DND-41 (cell line): Measurements from ENCODE around the gene WIPI1.

Source experiments
- ATAC-seq: fragments of 200-7000 bp; cut with Tn5 transposase; 3 replicates; pipeline ENCODE4 v1.9.1; 2021; ENCODE audit warnings: low read depth; ENCODE audit not compliant: insufficient read depth
- DNase-seq: peaks from one replicate; pipeline ENCODE4 v3.0.0-alpha.2; 2020
- H2AFZ ChIP-seq: 2 replicates; pipeline ENCODE4 v1.6.0; 2012; ENCODE audit warnings: low read depth, low read length
- H3K27ac ChIP-seq: 2 replicates; pipeline ENCODE4 v1.5.1; 2012; ENCODE audit warnings: low read length, inconsistent platforms
- H3K27me3 ChIP-seq: fragments of 200-600 bp; sonication (generic); 2 replicates; pipeline ENCODE4 v1.6.0; 2012; ENCODE audit warnings: low read length, mild to moderate bottlenecking, inconsistent platforms; ENCODE audit not compliant: insufficient read depth, poor library complexity
- H3K36me3 ChIP-seq: 2 replicates; pipeline ENCODE4 v1.5.1; 2012; ENCODE audit warnings: low read length, inconsistent platforms; ENCODE audit not compliant: insufficient read depth
- H3K4me1 ChIP-seq: 2 replicates; pipeline ENCODE4 v1.5.1; 2012; ENCODE audit warnings: mild to moderate bottlenecking, low read length; ENCODE audit not compliant: insufficient read depth
- H3K4me2 ChIP-seq: 2 replicates; pipeline ENCODE4 v1.6.0; 2012; ENCODE audit warnings: mild to moderate bottlenecking, moderate library complexity, low read length, inconsistent platforms; ENCODE audit not compliant: insufficient read depth
- H3K4me3 ChIP-seq, 2 experiments: fragments of 200-600 bp in 1 of 2; shearing (Covaris generic) in 1 of 2; 2 replicates each; pipeline ENCODE4 v1.5.1; 2012 to 2016; ENCODE audit warnings: inconsistent platforms in 2 of 2, low read length in 2 of 2, mild to moderate bottlenecking in 2 of 2, low read depth in 1 of 2, moderate library complexity in 1 of 2
- H3K79me2 ChIP-seq: 2 replicates; pipeline ENCODE4 v1.6.0; 2012; ENCODE audit warnings: low read length, inconsistent platforms; ENCODE audit not compliant: insufficient read depth
- H3K9ac ChIP-seq: 2 replicates; pipeline ENCODE4 v1.6.0; 2012; ENCODE audit warnings: low read depth, mild to moderate bottlenecking, inconsistent platforms, low read length, moderate library complexity
- H3K9me3 ChIP-seq: 2 replicates; pipeline ENCODE4 v1.5.1; 2012; ENCODE audit warnings: low read length, moderate library complexity, mild to moderate bottlenecking, inconsistent platforms; ENCODE audit not compliant: insufficient read depth, severe bottlenecking
- H4K20me1 ChIP-seq: 2 replicates; pipeline ENCODE4 v1.6.0; 2012; ENCODE audit warnings: low read length; ENCODE audit not compliant: insufficient read depth
- CTCF ChIP-seq: IDR thresholded peaks from 2 replicates; pipeline ENCODE4 v1.5.1; 2012; ENCODE audit warnings: borderline replicate concordance, low read length, moderate library complexity, mild to moderate bottlenecking; ENCODE audit not compliant: poor library complexity, severe bottlenecking; ENCODE audit errors: extremely low read depth
- EZH2 ChIP-seq: IDR thresholded peaks from 3 replicates; pipeline ENCODE4 v1.6.1; 2012; ENCODE audit warnings: borderline replicate concordance, low read depth, mild to moderate bottlenecking, moderate library complexity, low read length, inconsistent platforms; ENCODE audit not compliant: severe bottlenecking

WIPI1 gene

DNA sequence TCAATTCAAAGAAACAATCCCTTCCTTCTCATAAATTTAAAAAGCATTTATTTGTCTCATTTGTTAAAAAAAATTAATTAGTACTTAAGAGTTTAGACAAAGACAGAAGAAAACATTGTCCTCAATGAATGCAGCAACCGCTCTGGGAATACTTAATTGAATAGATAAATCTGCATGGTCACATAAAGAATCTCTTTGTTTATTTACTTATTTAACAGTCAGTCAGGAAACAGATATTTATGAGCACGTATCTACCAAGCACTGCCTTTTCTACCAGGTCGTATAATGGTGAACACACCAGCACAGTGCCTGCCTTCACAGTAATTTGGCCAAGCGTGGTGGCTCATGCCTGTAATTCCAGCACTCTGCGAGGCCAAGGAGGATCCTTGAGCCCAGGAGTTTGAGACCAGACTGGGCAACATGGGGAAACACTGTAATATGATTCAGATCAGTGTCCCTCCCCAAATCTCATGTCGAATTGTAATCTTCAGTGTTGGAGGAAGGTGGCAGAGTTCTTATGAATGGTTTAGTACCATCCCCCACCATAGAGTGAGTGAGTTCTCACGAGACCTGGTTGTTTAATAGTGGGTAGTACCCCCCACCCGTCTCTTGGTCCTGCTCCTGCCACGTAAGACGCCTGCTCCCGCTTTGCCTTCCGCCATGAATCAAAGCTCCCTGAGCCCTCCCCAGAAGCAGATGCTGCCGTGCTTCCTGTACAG is 8.1 kb downstream of the WIPI1 start:
- TF ChIP-seq EZH2 (no peak), CTCF (no peak)
- Histone ChIP-seq H3K9ac (no peak overlapping the region), H3K27me3 (no peaks in the 10 kb centered on the region), H3K4me2 (no peak overlapping the region), H3K36me3 (peaks cover 5% of the 10 kb centered on the region; the same call in 1 of the 2 replicates), H3K27ac (no peak overlapping the region), H3K79me2 (no peaks in the 10 kb centered on the region), H3K4me3 (no peak overlapping the region), H4K20me1 (no peaks in the 10 kb centered on the region), H2AFZ (no peak overlapping the region), H3K4me1 (no peaks in the 10 kb centered on the region), H3K9me3 (no peaks in the 10 kb centered on the region)
- ATAC-seq (no peak), DNase-seq (no peak)

GRCh38 chr17:68446626-68447041 is 10.7 kb downstream of the WIPI1 start:
- Histone ChIP-seq H3K79me2 (no peaks in the 10 kb centered on the region), H4K20me1 (no peaks in the 10 kb centered on the region), H3K27ac (0 out of 2 replicates have a peak overlapping the region, but pooled peaks have one; percentile 3), H3K4me2 (no peak overlapping the region), H3K9ac (no peak overlapping the region), H3K4me3 (no peak overlapping the region), H3K36me3 (peaks cover 5% of the 10 kb centered on the region; the same call in 1 of the 2 replicates), H3K27me3 (no peaks in the 10 kb centered on the region), H3K9me3 (no peaks in the 10 kb centered on the region), H2AFZ (no peak overlapping the region), H3K4me1 (no peaks in the 10 kb centered on the region)
- TF ChIP-seq EZH2 (no peak), CTCF (no peak)
- DNase-seq: peak; percentile 33
- peak; percentile 70 for ATAC-seq

- H3K4me3 ChIP-seq: no peak overlapping the region
These were observed 11.6 kb downstream of the WIPI1 start for GRCh38 chr17:68445671-68446070.

More at GRCh38 chr17:68445671-68446070, 11.6 kb downstream of the WIPI1 start:
- no peak overlapping the region for H3K4me2 ChIP-seq
- H3K36me3 ChIP-seq: peaks cover 5% of the 10 kb centered on the region; the same call in 1 of the 2 replicates
- no peaks in the 10 kb centered on the region for H3K9me3 ChIP-seq
- no peak overlapping the region for H2AFZ ChIP-seq
- no peak for TF ChIP-seq EZH2
- TF ChIP-seq CTCF: no peak
- no peaks in the 10 kb centered on the region for H3K4me1 ChIP-seq
- no peaks in the 10 kb centered on the region for H3K79me2 ChIP-seq
- no peak for ATAC-seq
- H3K9ac ChIP-seq: no peak overlapping the region
- no peaks in the 10 kb centered on the region for H3K27me3 ChIP-seq
- no peak for DNase-seq
- H4K20me1 ChIP-seq: no peaks in the 10 kb centered on the region
- H3K27ac ChIP-seq: no peak overlapping the region
